Tibial nerve (tissue), 3 donors: Measurements from ENCODE around the gene ZCCHC18.

Experiments
- POLR2A ChIP-seq, 2 donors: fragments of 450-650 bp; IDR thresholded peaks; one replicate each; pipeline ENCODE4 v1.6.1; 2017; ENCODE audit warnings: antibody characterized with exemption in 2 of 2, mild to moderate bottlenecking in 2 of 2, moderate library complexity in 2 of 2
- TF ChIP-seq, protein P1 (sequence below), 5 experiments: fragments of 200-600 bp in 3 of 5; fragments of 450-650 bp in 2 of 5; sonication (generic) in 3 of 5; IDR thresholded peaks; one replicate each; pipeline ENCODE4 v1.5.1; 2016 to 2019; ENCODE audit warnings: antibody characterized with exemption in 5 of 5, mild to moderate bottlenecking in 3 of 5, moderate library complexity in 2 of 5

DNA sequence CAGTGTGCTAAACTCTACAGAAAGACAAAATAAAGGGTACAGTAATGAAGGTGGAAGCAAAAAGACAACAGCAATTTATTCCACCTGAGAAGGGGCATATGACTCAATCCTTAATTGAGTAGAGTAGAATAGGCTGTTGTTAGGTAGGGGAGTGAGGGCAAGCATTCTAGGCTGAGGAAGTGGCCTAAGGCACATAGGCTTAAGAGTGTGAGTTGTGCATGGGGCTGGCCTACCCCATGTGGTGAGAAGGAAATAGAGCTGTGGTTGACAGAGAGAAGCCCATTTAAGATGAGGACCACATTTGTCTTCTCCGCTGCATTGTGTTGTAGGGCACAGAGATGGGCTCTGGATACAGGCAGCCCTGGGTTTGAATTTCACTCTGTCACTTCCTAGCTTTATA lies 3.4 kb upstream of the ZCCHC18 start:
- TF ChIP-seq, protein P1, sequence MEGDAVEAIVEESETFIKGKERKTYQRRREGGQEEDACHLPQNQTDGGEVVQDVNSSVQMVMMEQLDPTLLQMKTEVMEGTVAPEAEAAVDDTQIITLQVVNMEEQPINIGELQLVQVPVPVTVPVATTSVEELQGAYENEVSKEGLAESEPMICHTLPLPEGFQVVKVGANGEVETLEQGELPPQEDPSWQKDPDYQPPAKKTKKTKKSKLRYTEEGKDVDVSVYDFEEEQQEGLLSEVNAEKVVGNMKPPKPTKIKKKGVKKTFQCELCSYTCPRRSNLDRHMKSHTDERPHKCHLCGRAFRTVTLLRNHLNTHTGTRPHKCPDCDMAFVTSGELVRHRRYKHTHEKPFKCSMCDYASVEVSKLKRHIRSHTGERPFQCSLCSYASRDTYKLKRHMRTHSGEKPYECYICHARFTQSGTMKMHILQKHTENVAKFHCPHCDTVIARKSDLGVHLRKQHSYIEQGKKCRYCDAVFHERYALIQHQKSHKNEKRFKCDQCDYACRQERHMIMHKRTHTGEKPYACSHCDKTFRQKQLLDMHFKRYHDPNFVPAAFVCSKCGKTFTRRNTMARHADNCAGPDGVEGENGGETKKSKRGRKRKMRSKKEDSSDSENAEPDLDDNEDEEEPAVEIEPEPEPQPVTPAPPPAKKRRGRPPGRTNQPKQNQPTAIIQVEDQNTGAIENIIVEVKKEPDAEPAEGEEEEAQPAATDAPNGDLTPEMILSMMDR (IDR thresholded peaks at IDR 0.05), result no peak
- TF ChIP-seq POLR2A (IDR thresholded peaks at IDR 0.05), result no peak
